GM19035 (cell line): ENCODE data around the gene PTPRN2.

ENCODE experiments used
- ATAC-seq: cut with Tn5 transposase; IDR thresholded peaks from one replicate; pipeline ENCODE4 v1.9.1; 2021; ENCODE audit not compliant: unreplicated experiment

Gene PTPRN2

DNA sequence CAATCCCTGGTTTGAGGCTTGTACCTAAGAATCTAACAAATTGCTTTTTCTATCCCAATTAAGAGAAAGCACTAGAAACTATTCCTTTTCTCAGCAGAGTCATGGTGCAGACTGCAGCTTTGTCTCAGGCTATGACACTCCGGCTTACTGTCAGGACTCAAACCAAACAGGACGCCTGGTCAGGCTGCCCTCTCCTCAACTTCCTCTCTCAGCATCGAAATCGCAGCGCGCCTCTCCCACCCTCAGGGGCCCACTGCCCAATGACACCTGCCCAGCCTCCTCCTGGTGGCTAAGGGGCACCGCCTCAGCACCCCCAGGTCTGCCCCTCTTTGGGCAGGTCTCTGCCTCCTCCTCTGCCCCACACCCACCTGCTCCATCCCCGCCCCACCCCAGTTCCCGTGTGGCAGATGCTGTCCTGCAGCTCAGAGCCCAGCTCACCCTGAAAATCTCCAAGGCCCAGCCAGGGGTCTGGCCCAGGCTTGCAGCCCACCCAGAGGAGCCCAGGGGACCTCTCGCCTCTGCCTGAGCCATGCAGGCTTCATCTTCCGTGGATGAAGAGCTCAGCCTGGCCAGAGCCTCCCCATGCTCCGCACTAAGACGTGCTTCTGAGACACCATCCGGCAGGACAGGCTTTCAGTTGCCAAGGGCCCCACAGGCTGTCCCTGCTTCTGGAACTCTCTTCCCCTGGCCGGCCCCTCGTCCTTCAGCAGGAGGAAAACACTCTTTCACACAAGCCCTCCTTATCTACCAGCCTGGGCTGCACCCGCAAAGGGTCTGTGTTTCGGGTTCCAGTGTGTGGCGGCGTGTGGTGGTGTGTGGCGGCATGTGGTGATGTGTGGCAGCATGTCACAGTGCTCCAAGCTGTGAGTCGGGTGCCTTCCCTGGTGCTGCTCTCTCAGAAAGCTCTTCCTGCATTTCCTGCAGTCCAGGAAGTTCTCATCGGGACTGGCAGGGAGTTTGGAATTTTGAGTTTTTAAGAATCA, 16.4 kb upstream of the PTPRN2 start:
- no peak for ATAC-seq

DNA sequence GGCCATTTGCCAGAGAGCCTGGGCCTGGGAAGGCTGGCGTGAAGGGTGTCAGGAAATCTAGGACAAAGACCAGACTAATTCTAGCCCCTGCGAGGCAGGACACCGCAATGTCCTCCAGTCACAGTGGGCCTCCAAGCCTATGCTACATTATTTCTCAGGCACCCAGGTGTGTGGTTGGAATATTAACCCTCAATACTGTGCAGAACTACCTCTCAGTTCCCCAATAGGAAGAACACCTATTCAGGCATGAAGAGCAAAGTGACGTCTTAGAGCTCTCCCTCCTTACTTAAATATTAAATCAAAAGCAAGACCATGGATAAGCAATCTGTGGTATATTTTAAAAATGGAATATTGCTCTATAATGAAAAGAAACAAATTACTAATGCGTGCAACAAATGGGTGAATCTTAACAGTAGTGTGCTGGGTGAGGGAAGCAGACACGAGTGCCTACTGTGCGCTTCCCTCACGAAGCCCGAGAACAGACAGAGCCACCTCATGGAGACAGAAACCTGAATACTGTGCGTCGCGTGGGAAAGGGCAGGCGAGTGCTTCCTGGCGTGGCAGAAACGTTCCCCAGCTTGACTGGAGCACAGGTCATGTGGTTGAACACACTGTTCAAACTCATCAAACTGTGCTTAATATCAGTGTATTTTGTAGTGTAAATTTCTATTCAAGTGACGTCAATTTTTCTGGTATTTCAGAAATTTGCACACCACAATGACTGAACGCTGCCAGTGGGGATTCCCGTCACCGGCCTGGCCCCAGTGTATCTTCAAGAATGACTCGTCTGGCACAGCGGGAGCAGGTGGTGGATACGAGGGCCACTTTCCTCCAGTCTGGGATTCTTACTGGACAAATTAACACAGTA, 15.5 kb upstream of the PTPRN2 start:
- ATAC-seq, result no peak

DNA sequence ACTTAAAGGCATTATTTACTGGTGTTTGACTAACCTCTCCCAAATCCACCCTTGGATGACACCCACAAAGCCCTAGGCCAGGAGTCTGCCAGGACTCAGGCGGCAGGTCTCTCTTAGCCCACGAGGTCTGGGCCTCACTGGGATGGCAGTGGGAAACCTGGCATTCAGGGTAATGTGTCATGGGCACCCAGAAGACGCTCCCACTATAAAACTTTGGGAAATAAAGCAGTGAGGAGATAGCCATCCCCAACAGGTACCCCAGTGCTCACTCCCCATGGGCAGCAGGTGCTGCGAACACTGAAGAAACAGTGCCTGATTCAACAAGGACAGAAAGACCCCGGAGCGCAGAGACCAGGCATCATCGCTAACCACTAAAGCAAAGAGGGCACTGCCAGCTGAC, 14.4 kb upstream of the PTPRN2 start:
- no peak for ATAC-seq

DNA sequence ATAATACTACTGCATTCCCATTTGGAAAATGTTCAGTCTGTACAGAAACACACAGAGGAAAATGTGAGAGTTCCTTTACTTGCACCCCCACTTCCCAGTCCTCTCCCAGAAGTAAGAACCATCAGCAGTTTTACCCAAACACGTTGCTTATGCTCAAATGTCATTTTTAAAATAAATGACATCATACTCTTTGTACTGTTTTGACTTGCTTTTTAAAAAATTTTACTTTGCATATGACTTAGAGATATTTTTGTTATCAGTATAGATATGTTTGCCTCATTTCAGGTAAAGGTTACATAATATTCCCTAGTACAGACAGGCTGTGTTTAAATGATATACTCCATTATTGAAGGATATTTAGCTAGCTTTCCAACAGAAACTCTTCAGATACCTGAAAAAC, 13.5 kb upstream of the PTPRN2 start:
- ATAC-seq, result no peak

DNA sequence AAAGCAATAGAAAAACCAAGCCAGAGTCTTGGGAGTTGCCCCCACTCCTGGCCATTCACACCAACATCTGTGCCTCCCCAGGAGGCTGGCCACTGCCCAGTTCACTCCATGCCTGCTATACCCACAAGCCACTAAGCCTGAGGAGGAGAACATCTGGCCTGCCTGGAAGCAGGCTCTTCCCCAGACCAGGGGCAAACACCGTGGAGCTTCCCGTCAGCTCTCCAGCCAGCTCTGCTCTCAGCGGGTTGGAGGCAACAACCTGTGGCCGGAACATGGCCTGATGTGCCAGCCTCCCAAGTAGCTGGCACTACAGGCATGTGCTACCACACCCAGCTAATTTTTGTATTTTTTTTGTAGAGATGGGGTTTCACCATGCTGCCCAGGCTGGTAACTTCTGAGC, 9.1 kb upstream of the PTPRN2 start:
- ATAC-seq, result no peak

DNA sequence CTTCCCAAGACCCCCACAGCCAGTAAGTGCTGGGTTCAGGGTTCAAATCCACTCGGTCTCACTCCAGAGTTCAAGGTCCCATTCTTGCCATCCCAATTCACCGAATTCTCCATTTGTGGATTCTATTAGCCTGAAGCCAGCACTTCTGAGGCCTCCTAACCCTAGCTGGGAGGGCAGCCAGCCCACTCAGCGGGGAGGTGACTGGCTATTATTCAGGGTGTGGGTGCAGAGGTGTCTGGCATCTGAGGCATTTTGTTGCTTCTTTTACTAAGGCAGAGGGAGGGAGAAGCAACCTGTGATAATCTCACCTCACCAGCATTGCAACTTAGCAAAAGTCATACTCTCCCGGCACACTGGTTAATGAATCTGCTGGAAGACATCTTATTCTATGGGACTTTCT, 8.7 kb upstream of the PTPRN2 start:
- no peak for ATAC-seq

DNA sequence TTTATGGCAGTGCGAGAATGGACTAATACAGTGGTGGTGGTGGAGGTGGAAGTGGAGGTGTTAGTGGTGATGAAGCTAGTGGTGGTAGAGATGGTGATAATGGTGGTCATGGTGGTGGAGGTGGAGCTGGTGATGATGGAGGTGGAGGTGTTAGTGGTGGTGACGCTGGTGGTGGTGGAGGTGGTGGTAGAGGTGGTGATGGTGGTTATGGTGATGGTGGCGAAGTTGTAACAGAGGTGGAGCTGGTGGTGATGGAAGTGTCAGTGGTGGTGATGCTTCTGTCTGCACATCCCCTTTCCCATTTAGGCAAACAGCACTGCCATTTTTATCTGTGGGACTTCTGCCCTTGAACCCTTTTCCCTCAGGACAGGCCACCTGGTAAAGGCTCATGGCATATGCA, 7.4 kb upstream of the PTPRN2 start:
- no peak for ATAC-seq

DNA sequence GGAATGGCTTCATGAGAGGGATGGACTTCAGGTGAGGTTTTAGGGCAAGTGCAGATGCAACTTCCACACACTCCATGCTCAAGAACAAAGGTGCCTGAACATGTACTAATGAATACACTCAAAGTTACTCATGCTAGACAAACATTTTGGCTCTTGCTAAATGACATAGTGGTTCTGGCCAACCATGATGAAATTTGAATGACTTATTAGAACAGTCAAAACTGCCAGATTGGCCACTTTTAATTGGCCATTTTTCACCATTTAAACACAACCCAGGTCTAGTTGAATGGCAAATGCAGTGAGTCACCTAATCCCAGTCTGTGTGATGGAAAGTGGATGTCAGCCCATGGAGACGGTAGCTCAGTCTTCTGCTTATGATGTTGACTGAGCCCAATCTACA, 4.9 kb upstream of the PTPRN2 start:
- ATAC-seq, result no peak

DNA sequence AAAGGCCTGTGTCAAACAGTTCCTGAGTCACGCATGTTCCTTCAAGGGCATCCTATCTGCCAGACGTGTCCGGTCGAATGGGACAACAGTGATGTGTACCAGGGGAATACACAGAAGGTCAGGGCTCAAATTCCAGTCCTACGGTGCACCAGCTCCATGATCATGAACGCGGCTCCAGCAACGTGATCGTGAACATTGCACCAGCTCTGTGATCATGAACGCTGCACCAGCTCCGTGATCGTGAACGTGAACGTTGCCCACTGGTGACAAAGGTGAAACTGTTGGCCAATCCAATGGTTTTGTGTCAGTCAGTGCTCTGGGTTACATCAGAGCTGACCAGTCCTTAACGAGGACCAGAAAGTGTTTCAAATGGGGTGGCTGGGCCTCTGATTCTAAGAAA, 4.3 kb upstream of the PTPRN2 start:
- ATAC-seq, result no peak

DNA sequence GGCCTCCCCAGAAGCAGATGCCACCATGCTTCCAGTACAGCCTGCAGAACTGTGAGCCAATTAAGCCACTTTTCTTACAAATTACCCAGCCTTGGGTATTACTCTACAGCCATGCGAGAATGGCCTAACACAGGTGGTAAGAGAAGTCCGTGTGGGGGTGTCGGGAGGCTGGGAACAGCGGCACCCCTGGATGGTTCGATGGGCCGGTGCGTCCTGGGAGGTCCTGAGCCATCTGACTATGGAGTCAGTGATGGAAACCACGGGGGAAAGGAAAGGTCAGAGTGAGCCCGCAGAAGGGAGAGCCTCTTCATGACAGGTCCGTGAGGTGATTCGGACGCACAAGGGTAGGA, 2.5 kb upstream of the PTPRN2 start:
- no peak for ATAC-seq

DNA sequence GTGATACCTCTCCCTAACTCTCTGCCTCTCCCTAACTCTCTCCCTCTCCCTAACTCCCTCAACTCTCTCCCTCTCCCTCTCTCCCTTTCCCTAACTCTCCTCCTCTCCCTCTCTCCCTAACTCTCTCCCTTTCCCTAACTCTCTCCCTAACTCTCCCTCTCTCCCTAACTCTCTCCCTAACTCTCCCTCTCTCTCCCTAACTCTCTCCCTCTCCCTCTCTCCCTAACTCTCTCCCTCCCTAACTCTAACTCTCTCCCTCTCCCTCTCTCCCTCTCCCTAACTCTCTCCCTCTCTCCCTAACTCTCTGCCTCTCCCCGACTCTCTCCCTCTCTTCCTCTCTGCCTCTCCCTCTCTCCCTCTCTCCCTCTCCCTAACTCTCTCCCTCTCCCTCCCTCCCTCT, 2.0 kb upstream of the PTPRN2 start:
- ATAC-seq, result no peak

DNA sequence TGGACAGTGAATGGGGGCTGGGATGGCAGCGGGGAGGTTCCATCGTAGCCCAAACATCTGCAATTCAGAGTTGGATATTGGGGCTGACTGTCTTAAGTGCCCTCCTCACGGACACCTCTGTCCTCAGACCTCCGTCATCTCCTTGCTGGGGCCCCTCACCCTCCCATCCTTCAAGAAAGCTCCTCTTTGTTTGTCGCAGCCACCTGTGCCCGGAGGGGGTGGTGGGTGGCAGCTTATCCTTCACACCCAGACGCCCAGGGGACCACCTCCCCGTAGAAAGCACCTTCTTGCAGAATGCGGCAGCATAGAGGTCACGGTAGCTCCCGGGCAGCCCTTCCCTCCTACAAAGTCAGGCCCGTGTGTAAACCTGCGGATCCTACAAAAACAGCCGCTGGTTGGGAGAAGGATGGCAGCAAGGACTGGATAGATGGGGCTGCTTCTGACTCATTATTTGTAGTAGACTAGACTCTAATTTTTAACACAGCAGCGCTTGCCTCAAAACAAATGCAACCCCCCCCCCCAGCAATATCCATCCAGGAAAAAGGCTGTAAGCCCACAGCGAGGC, 1.3 kb upstream of the PTPRN2 start:
- no peak for ATAC-seq

DNA sequence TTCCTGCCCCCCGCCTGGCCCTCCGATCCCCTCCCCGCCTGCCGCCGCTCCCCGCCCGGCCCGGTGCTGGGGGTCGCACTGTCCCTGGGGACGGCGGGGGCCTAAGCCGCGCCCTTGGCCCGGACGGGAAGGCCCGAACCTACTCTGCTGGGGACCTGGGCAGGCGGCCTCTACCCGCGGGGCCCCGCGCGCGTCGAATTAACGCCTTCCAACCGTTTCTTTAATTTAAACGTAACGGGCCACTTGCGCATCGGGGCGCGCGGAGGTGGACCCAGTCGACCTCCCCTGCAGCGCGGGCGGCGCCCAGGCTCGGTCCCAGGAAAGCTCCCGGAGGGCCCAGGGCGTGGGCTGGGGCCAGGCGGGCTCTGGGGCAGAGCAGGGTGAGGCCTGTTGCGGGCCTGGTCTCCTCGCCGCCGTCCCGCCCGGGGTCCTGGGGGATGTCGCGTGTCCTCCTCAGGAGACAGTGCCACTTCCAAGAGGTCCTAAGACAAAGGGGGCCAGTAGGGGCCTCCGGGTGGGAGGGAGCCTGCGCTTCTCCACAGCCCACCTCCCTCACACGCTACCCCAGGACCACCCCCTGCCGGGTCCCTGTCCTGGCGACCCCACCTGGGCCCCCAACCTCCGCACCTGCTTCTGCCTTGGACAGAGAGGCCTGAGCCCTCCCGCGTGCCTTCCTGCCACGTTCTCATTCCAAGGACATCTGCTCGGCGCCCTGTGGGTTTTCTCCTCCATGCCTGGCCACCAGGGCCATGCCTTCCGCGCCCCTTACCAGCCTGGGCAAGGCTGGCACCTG, 658 bp upstream of the PTPRN2 start:
- no peak for ATAC-seq

DNA sequence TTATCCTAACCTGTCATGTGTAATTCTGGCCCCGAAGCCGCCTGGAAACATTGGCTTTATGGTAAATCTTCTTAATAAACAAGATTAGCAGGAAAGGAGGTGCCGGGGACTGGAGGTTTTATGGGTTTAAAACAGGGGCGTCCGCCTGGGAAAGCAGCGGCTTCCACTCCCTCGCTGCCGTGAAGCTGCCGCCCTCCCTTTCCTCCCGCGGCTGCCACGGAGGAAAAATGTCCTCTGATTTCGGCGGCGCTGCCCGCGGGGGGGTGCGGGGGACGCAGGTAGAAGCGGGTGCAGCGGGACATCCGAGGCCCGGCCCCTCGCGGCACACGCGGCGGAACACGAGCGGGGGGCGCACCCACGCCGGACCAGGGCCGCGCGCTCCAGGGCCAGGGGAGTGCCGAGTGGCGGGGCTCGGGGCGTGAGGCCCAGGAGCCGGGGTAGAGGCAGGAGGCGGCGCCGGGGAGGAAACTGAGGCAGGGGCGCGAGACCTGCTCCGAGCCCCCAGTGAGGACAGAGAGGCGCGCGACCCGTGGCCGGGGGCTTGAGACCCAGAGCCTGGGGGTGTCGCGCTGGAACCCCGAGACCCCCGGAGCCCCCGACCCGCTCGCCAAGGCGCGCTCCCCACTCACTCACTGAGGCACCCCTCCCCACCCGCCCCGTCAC, 993 bp downstream of the PTPRN2 start:
- no peak for ATAC-seq

DNA sequence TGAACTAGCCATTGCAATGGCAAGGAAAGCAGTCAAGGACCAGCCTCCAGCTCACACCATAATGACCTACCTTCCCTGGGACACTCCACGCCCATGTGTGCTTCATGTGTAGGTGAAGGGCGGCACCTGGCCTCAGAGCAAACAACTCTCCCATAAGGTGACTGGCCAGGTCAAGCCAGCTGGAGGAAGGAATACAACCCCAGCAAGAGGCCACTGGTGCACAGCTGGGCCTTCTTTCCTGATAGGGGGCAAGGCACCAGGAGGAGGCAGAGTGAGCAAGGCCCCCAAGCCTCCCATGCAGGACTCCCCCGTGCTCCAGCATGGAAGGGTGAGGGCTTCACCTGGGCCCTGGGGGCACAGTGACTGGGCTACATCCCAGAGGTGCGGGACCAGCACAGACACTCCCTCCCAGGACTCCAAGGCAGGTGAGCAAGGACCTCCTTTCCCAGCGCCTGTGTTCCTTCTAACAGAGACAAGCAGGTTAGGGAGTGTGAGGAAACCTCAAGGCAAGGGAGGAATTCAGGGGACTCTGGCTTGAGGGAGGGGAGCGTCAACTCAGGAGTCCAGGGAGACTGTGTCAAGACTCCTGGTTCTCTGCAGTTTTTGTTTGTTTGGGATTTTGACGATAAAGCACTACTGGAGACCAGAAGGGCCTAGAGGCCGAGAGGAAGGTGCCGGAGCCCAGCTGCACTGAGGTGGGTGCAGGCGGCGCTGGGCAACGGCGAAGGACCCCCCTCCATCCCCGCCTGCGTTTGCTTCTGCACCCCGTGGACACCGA, 1.7 kb downstream of the PTPRN2 start:
- ATAC-seq, result no peak

DNA sequence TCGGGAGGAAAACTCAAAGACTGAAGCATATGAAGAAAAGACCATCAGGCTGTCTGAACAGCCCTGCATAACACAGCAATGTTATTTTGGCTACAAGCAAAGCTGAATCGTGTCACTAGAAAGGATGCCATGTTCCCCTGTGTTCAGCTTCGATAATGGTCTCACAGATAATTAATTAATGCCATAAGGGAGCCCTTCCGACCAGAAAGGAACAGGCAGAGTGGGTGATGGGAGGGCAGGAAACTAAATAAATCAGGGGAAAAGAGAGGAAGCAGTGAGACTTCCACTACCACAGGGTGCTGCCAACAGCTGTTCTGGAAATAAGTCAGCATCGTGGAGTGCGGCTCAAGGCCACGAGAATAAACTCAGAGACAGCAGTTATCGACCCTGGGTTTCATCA, 3.2 kb downstream of the PTPRN2 start:
- ATAC-seq, result no peak

DNA sequence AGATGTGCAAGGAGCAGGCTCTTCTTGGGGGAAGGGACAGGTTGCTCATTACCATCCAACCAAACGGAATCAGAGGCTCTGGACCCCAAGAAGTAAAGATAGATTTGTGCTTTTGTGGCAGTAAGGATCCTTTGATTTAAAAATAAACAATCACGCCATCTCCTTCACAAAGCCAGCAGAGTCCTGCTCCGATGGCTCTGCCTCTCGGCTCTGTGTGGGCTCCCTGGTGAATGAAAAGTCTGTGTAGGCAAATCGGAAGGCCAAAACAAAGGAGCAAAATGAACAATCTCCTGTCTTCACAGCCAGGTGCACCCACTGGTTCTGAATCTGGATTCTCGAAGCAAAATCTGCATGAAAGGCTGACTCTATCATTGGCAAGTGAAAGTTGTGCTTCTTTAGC, 3.8 kb downstream of the PTPRN2 start:
- ATAC-seq, result no peak

DNA sequence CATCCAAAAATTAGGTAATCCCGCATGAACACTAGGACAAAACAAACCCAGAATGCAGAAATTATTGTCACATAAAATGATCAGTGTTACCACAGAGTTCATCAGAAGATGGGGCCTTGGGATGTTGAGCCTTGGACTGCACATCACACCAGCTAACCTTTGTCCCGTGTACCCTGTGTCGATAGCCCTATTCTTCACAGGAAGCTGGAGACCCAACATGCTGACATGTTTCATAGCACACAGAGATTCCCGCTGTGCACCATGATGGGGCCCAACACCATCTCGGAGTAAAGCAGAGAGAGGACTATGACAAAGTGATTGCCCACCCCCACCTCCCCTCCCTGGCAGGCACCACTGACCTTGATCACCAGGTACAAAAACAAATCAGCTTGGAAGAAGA, 4.5 kb downstream of the PTPRN2 start:
- no peak for ATAC-seq

DNA sequence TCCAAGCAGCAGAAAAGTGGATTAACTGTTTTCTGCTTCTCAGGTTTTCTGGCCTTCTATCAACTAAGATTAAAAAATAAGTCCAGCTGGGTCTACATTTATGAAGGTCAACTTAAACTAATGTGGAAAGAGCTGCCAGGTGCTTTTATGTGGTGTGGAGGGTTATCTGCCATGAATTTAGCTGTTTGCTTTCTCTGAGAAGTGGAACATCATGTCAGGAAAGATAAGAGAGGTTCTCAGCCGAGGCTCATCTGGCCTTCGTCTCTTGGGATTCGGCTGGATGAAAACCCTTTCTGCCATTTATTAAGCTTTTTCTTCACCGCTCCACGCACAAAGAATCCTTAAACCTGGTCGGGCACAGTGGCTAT, 5.5 kb downstream of the PTPRN2 start:
- no peak for ATAC-seq
